ENCODE data around the gene FEM1B.

DNA sequence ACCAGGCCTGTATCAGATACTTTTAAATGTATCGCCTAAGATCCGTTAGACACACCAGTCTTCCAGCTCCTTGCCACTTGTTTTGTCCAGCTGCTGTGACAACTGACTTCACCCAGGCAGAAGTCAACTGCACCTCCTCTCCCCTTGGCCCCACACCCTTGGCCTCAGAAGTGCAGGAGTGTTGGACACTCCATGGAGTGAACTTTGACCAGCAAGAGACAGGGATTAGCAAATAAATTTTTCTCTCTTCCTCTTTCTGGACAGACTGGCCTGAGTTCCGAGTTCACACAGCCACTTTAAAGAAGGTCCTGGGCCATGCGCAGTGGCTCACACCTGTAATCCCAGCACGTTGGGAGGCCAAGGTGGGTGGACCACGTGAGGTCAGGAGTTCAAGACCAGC is 45.1 kb upstream of the FEM1B start:
- no peak for TF ChIP-seq POLR2A (IDR thresholded peaks at IDR 0.05; ENCODE audit: control extremely low read depth in 1 of 2, low read depth in 2 of 2, low read length in 2 of 2)
- TF ChIP-seq, protein P1, sequence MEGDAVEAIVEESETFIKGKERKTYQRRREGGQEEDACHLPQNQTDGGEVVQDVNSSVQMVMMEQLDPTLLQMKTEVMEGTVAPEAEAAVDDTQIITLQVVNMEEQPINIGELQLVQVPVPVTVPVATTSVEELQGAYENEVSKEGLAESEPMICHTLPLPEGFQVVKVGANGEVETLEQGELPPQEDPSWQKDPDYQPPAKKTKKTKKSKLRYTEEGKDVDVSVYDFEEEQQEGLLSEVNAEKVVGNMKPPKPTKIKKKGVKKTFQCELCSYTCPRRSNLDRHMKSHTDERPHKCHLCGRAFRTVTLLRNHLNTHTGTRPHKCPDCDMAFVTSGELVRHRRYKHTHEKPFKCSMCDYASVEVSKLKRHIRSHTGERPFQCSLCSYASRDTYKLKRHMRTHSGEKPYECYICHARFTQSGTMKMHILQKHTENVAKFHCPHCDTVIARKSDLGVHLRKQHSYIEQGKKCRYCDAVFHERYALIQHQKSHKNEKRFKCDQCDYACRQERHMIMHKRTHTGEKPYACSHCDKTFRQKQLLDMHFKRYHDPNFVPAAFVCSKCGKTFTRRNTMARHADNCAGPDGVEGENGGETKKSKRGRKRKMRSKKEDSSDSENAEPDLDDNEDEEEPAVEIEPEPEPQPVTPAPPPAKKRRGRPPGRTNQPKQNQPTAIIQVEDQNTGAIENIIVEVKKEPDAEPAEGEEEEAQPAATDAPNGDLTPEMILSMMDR (IDR thresholded peaks at IDR 0.05; ENCODE audit: control extremely low read depth in 1 of 3, insufficient read depth in 1 of 3, low read depth in 1 of 3, low read length in 3 of 3): no peak
- no peak for TF ChIP-seq JUN (IDR thresholded peaks at IDR 0.05; ENCODE audit: low read depth, low read length)
- TF ChIP-seq HDAC6 (IDR thresholded peaks at IDR 0.05; ENCODE audit: low read depth, low read length): no peak
- TF ChIP-seq EP300 (IDR thresholded peaks at IDR 0.05; ENCODE audit: borderline replicate concordance in 1 of 2, low read depth in 2 of 2, low read length in 2 of 2): no peak
- TF ChIP-seq, protein P2, sequence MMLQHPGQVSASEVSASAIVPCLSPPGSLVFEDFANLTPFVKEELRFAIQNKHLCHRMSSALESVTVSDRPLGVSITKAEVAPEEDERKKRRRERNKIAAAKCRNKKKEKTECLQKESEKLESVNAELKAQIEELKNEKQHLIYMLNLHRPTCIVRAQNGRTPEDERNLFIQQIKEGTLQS (IDR thresholded peaks at IDR 0.05; ENCODE audit: insufficient read depth, low read depth, low read length): no peak
- TF ChIP-seq POLR2AphosphoS5 (IDR thresholded peaks at IDR 0.05; ENCODE audit: low read depth, low read length): no peak
- TF ChIP-seq KDM5A (IDR thresholded peaks at IDR 0.05; ENCODE audit: low read length): no peak
- no peak for TF ChIP-seq SP2 (IDR thresholded peaks at IDR 0.05; ENCODE audit: low read length)
- TF ChIP-seq EZH2 (IDR thresholded peaks at IDR 0.05; ENCODE audit: low read depth, low read length, severe bottlenecking): no peak
- TF ChIP-seq GTF2F1 (IDR thresholded peaks at IDR 0.05; ENCODE audit: borderline replicate concordance, low read depth, low read length): no peak

All from H1 (cell line).